Fibroblast of lung (primary cell): ENCODE measurements around the gene CENPU. TPM values are rescaled to one million over a fixed set of nuclear protein-coding genes. Genes with fewer than 3 reads are reported as not detected.

Experiments used
- DNase-seq, 2 donors: peaks; one replicate each; pipeline versions ENCODE4 v3.0.0 to v3.0.0-alpha.2; 2010; ENCODE audit warnings: low read depth in 2 of 2
- H2AFZ ChIP-seq: 2 replicates; pipeline ENCODE4 v1.5.1; 2012; ENCODE audit warnings: low read length, control low read depth, inconsistent platforms
- H3K27ac ChIP-seq: 2 replicates; pipeline ENCODE4 v1.5.1; 2011; ENCODE audit warnings: low read length, control low read depth; ENCODE audit not compliant: insufficient read depth
- H3K27me3 ChIP-seq: 2 replicates; pipeline ENCODE4 v1.5.1; 2011; ENCODE audit warnings: mild to moderate bottlenecking, low read length; ENCODE audit not compliant: control insufficient read depth, insufficient read depth
- H3K36me3 ChIP-seq: 2 replicates; pipeline ENCODE4 v1.5.1; 2011; ENCODE audit warnings: low read length; ENCODE audit not compliant: control insufficient read depth, insufficient read depth
- H3K4me1 ChIP-seq: 2 replicates; pipeline ENCODE4 v1.5.1; 2011; ENCODE audit warnings: low read length; ENCODE audit not compliant: control insufficient read depth, insufficient read depth; ENCODE audit errors: extremely low read depth
- H3K4me2 ChIP-seq: 2 replicates; pipeline ENCODE4 v1.5.1; 2011; ENCODE audit warnings: low read length, control low read depth; ENCODE audit not compliant: insufficient read depth; ENCODE audit errors: extremely low read depth
- H3K4me3 ChIP-seq, 4 experiments: fragments of 200-600 bp in 1 of 4; sonication (generic) in 1 of 4; replicated peaks in 1 of 4; 2 replicates each; pipeline ENCODE4 v1.5.1; 2011 to 2016; ENCODE audit warnings: low read length in 4 of 4, low read depth in 3 of 4, mild to moderate bottlenecking in 3 of 4, control low read depth in 2 of 4, inconsistent platforms in 1 of 4, mixed read lengths in 1 of 4; ENCODE audit not compliant: insufficient read depth in 1 of 4; ENCODE audit errors: control extremely low read depth in 1 of 4
- H3K79me2 ChIP-seq: 2 replicates; pipeline ENCODE4 v1.5.1; 2012; ENCODE audit warnings: mild to moderate bottlenecking, low read length, inconsistent platforms; ENCODE audit not compliant: control insufficient read depth, insufficient read depth
- H3K9ac ChIP-seq: 2 replicates; pipeline ENCODE4 v1.5.1; 2011; ENCODE audit warnings: mild to moderate bottlenecking, low read length, control low read depth; ENCODE audit not compliant: insufficient read depth
- H3K9me3 ChIP-seq: 2 replicates; pipeline ENCODE4 v1.5.1; 2012; ENCODE audit warnings: low read depth, low read length; ENCODE audit not compliant: control insufficient read depth, insufficient read depth
- H4K20me1 ChIP-seq: 2 replicates; pipeline ENCODE4 v1.5.1; 2011; ENCODE audit warnings: low read length; ENCODE audit not compliant: control insufficient read depth, insufficient read depth; ENCODE audit errors: extremely low read depth
- CTCF ChIP-seq, 2 donors: IDR thresholded peaks in 1 of 2; conservative IDR thresholded peaks in 1 of 2; 1 replicate in 1 of 2; 2 replicates in 1 of 2; pipeline ENCODE4 v1.5.1; 2011 to 2012; ENCODE audit warnings: low read length in 2 of 2, control low read depth in 1 of 2, inconsistent platforms in 1 of 2, low read depth in 1 of 2, mild to moderate bottlenecking in 1 of 2
- EZH2 ChIP-seq: IDR thresholded peaks from 2 replicates; pipeline ENCODE4 v1.5.1; 2012; ENCODE audit warnings: low read length, control low read depth, mild to moderate bottlenecking; ENCODE audit errors: missing control alignments
- polyA plus RNA-seq, 2 donors: library from polyadenylated mRNA; depleted of rRNA in 1 of 2; stranded (reverse) in 1 of 2; unstranded in 1 of 2; fragments of >200 nt; gene quantifications; 2 replicates each; pipeline ENCODE4 v1.2.1, GENCODE V29; 2011 to 2012; ENCODE audit warnings: missing spikeins in 1 of 2
- total RNA-seq: library from RNA; depleted of rRNA; stranded (reverse); fragments of >200 nt; gene quantifications from 2 replicates; pipeline ENCODE4 v1.2.1, GENCODE V29; 2014

The CENPU gene
- total and polyA plus RNA-seq, 2 donors (not counting 1 experiment from before 2014, with no cell fraction given), result 6.4 to 15.5 TPM

GRCh38 chr4:184750926-184751584 lies 17.2 kb upstream of the CENPU start:
- peak in 1 of 2 donors; percentile 69 for DNase-seq
- Histone ChIP-seq H2AFZ (no peak overlapping the region), H3K27ac (no peak overlapping the region), H3K9ac (no peak overlapping the region), H3K9me3 (no peaks in the 10 kb centered on the region), H4K20me1 (no peaks in the 10 kb centered on the region), H3K79me2 (no peaks in the 10 kb centered on the region), H3K27me3 (no peaks in the 10 kb centered on the region), H3K4me3 (no peak overlapping the region), H3K4me2 (no peak overlapping the region), H3K36me3 (no peaks in the 10 kb centered on the region), H3K4me1 (peaks cover 8% of the 10 kb centered on the region)
- TF ChIP-seq EZH2 (no peak), CTCF (conservative IDR thresholded peaks at IDR 0.05 in 1 of 2, IDR thresholded peaks at IDR 0.05 in 1 of 2; ENCODE audit: low read depth in 1 of 2, low read length in 2 of 2) (no peak)

GRCh38 chr4:184748251-184748652 lies 14.4 kb upstream of the CENPU start:
- Histone ChIP-seq H3K9me3 (no peaks in the 10 kb centered on the region), H3K9ac (no peak overlapping the region), H2AFZ (no peak overlapping the region), H3K4me2 (no peak overlapping the region), H3K27me3 (no peaks in the 10 kb centered on the region), H3K36me3 (no peaks in the 10 kb centered on the region), H3K4me3 (no peak overlapping the region), H3K4me1 (peaks cover 8% of the 10 kb centered on the region), H3K27ac (no peak overlapping the region), H4K20me1 (no peaks in the 10 kb centered on the region), H3K79me2 (no peaks in the 10 kb centered on the region)
- no peak for TF ChIP-seq CTCF (conservative IDR thresholded peaks at IDR 0.05 in 1 of 2, IDR thresholded peaks at IDR 0.05 in 1 of 2; ENCODE audit: low read depth in 1 of 2, low read length in 2 of 2)
- no peak for DNase-seq

- Histone ChIP-seq H3K27me3 (no peaks in the 10 kb centered on the region), H3K9me3 (no peaks in the 10 kb centered on the region), H3K4me3 (no peak overlapping the region), H3K27ac (no peak overlapping the region), H4K20me1 (no peaks in the 10 kb centered on the region), H2AFZ (no peak overlapping the region), H3K4me2 (no peak overlapping the region), H3K4me1 (peaks cover 8% of the 10 kb centered on the region), H3K36me3 (no peaks in the 10 kb centered on the region), H3K9ac (no peak overlapping the region), H3K79me2 (no peaks in the 10 kb centered on the region)
- TF ChIP-seq EZH2 (no peak), CTCF (conservative IDR thresholded peaks at IDR 0.05 in 1 of 2, IDR thresholded peaks at IDR 0.05 in 1 of 2; ENCODE audit: low read depth in 1 of 2, low read length in 2 of 2) (no peak)
- no peak for DNase-seq
These were observed 13.3 kb upstream of the CENPU start for GRCh38 chr4:184747034-184747830.
